Fibroblast of pulmonary artery (primary cell): ENCODE measurements around the gene LIM2.

Source experiments
- DNase-seq: peaks from one replicate; pipeline ENCODE4 v3.0.0-alpha.2; 2010; ENCODE audit warnings: low read depth
- H3K4me3 ChIP-seq: replicated peaks from 2 replicates; pipeline ENCODE4 v1.5.1; 2011; ENCODE audit warnings: low read depth, mild to moderate bottlenecking, control low read depth, low read length, moderate library complexity
- CTCF ChIP-seq: IDR thresholded peaks from 2 replicates; pipeline ENCODE4 v1.5.1; 2011; ENCODE audit warnings: mild to moderate bottlenecking, control low read depth, low read length, inconsistent platforms; ENCODE audit errors: missing control alignments

The LIM2 gene

GRCh38 chr19:51331193-51331592 lies 56.6 kb downstream of the LIM2 start:
- no peak for TF ChIP-seq CTCF
- H3K4me3 ChIP-seq = no peak overlapping the region
- DNase-seq = no peak

- TF ChIP-seq CTCF = no peak
- DNase-seq = no peak
- no peak overlapping the region for H3K4me3 ChIP-seq
Observed at GRCh38 chr19:51330366-51330765, 57.4 kb downstream of the LIM2 start.
